ENCODE results near the gene ALG2.

The ALG2 gene, protein sequence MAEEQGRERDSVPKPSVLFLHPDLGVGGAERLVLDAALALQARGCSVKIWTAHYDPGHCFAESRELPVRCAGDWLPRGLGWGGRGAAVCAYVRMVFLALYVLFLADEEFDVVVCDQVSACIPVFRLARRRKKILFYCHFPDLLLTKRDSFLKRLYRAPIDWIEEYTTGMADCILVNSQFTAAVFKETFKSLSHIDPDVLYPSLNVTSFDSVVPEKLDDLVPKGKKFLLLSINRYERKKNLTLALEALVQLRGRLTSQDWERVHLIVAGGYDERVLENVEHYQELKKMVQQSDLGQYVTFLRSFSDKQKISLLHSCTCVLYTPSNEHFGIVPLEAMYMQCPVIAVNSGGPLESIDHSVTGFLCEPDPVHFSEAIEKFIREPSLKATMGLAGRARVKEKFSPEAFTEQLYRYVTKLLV

DNA sequence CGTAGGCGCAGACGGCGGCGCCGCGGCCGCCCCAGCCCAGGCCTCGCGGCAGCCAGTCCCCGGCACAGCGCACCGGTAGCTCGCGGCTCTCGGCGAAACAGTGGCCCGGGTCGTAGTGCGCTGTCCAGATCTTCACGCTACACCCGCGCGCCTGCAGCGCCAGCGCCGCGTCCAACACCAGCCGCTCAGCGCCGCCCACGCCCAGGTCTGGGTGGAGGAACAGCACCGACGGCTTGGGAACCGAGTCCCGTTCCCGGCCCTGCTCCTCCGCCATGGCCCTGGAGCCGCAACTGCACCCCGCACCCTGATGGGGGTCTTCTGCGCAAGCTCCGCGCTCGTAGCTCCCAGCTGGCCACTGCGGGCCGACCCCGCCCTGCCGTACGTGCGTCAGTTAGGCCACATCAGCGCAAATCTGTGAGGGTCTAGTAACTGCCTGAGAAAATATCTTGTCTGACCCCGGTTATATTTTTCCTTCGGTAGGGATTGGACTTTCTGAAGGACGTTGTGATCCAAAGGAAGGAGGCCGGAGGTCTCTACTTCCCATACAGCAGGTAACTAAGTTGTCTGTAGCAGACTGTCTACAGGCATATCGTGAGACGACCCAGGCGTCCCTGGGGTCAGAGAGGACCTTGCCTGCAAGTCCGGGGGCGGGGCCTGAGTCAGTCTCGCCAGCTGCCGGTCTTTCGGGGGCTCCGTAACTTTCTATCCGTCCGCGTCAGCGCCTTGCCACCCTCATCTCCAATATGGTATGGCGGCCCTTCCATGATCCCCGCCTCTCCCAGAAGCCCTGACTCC, at the start of gene ALG2, which contains the start of gene SEC61B:
Gene ALG2, minus strand, starts transcription at position 322 of the 795 bp plus-strand sequence. Its CDS starts 48 bp downstream, at position 274.
Gene SEC61B, plus strand, starts transcription at position 662 of the 795 bp plus-strand sequence. Its CDS starts 82 bp downstream, at position 744.
- peak; percentile 95 for DNase-seq

DNA sequence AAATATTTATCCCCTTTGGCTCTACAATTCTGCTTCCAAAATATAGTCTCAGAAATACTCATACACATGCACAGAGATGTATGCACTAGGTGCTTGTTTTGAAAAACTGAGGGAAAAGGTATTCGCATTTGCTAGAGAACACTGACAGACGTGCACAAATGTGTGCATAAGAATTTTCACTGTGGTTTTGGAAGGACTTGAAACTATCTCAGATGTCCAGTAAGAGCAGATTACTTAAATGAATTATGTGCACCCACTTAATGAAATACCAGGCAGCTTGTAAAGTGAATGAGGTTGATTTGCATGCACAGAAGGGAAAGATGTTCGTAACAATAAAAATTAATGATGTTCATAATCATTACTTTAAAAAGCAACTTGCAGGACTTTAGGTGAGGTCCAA, 48.7 kb upstream of the ALG2 start:
- DNase-seq = no peak

DNA sequence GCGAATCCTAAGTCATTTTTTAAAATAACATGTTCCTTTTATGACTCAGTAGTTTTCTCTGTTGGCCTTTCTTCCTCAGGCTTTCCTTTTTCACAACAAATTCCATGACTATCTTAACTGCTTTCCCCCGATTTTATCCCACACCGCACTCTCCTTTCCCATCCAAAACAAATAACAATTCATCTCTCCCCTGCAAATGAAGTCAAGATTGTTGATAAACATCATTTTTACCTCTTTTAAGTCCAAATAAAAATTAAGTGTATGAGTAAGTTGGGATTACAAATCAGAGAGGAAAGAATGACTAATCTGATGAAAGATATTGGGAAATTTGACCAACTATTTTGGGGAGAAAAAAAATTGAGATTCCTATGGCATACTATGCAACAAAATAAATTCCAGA, 47.7 kb upstream of the ALG2 start:
- DNase-seq = peak; percentile 86

DNA sequence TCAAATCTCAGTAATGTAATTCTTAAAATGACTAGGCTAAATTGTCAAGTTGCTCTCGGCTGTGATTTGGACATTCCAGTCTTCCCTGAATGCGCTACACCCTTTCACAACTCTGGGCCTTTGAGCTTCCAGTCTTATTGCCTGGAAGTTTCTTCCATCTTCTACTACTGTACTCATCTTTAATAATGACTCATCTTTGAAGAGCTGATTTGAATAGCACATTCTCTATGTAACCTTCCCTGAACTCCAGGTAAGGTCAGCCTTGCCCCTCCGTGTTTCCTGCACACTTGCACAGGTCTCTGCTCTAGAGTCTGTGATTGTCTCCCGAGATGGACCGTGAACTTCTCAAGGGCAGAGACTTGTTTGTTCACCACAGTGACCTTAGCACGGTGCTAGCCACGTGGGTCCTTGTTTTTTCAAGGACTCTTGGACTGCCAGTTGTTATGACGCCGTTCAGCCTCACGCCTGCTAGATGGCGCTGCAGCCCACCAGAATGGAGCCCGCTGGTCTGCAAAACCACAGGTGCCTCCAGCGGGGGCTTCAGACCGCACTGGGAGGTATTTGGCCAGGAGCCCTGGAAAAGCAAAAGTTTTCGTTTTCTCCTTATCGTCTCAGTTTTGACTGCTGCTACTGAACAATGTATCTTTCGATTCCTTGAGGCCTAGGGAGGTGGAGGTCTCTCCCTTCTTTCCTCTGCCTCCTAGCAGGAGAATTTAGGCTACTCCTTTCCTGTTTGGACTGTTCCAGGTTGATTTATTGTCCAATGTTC, 44.7 kb upstream of the ALG2 start:
- DNase-seq = peak; percentile 71

DNA sequence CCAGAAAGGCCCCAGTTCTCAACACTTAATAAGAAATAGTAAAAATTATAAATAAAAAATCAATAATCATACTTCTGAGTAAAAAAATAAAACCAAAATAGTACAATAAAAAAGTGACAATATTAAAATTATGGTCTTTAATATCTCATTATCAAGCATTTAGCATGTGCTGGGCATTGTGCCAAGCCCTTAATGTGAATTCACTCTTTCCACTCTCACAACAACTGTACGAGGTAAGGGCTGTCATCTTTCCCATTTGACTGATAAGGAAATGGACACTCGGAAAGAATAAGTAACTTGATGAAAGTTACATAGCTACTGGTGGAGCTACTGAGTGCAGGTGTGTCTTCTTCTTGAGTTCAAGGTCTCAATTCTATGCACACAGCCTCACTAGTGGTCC, 43.9 kb upstream of the ALG2 start:
- DNase-seq = no peak

DNA sequence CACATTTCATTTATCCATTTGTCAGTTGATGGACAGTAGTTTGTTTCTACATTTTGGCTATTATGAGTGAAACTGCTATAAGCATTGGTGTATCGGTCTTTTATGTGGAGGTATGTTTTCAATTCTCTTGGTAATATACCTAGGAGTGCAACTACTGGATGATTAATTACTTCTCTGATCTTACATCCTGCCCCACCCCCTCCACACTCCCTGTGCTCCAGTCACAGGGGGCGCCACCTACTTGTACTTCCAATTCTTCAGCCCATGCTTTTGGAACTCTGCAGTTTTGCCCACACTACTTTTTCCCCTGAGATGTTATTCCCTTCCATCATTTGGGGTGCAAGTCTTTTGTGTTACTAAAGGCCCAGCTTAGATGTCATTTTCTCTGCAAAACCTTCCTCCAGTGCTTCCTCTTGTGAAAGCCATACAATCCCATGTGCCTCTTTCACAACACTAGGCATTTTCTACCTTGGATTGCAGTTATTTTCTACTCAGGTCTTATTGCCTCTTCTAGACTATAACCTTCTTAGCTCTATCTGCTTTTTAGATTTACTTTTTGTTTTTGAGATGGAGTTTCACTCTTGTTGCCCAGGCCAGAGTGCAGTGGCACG, 42.4 kb upstream of the ALG2 start:
- DNase-seq = no peak

DNA sequence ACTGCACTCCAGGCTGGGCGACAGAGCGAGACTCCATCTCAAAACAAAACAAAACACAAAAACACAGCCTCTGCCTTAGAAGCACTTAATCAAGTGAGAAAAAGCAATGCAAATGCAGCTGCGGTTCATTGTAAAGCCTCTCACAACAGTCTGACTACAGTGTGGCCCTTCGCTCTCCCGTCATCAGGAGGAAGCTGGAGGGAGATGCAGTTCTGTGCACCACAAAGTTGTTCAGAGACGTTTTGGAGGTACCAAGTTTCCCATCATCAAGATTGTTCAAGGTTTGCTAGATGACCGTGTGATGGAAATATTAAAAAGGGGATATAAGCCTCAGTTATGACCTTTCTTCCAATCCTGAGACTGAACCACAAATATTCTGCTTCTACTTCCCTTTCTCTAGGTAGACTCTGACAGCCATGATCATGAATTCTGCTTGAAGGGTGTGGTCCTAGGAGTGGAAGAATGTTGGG, 41.2 kb upstream of the ALG2 start:
- no peak for DNase-seq

DNA sequence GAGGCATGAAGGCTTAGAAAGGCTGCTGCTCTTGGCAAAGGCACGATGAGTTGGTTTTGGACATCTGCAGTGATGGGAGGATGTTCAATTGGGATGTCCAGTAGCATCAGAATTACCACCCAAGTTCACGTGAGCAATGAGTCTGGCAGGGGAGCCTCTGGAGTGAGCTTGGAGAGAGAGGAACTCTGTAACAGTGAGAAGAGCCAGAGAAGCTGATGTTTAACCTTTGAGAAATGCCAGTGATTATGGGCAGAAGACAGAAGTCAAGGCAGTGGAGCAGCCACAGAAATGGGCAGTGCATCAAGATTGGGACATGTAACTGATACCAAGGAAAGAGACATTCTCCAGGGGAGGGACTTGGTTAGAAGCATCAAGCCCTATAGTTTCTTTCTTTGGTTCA, 40.2 kb upstream of the ALG2 start:
- no peak for DNase-seq

DNA sequence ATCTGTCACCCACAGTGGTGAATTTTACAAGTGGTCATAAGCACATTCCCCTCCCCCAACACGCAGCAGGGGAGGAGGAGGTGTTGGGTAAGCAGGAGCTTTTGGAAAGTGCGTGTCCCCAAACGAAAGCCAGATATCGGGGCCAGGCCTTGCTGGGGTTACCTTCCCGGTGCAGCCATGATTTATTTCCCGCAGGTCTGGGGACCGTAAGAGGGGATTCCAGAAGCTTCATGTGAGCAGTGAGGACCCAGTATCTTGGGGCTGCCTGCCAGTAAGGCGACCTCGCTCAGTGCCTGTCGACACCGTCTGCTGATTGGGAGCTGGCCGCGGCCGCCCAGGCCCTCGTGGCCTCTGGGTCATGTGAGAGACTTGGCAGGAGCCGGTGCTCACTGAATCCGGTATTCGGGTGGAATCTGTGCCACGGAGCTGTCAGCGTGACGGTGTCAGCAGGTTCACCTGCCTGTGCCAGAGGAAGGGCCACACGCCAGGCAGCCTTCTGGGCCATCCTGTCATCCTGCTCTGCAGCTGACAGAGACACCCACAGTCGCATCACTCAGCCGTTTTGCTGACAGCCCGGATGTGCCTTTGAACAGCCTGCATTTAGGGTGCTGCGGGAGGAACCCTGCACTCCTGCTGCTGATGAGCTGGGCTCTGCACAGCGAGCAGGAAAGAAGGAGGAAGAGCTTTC, 37.6 kb upstream of the ALG2 start:
- DNase-seq = no peak

DNA sequence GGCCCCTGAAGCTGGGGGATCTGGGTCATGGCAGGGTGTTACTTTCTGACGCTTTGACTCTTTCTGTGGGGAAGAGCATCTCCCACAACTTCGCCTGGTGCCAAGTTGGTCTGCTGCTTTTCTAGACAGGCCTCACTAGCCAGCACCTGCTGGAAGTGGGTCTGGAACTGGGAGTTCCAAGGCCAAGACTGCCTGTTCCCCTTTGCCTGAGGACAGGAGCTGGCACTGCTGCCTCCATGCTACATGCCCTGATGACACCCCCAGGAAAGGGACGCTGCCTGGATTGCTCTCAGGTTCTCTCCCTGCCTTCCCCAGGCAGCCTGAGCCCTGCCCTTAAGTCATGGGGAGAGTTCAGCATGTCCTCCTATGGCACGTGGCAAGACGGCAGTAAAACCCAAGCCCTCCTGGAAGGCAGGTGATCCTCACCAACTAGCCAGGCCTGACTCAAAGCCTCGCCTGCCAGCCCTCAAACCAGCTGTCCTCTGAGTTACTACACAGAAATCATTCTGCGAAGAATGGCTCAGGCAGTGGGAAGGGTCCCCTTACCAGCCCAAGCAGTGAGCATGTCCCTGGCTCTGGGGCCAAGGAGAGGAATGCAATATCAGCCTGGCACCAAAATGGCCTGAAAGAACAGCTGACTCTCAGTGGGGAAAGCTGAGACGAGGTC, 36.1 kb upstream of the ALG2 start:
- no peak for DNase-seq

DNA sequence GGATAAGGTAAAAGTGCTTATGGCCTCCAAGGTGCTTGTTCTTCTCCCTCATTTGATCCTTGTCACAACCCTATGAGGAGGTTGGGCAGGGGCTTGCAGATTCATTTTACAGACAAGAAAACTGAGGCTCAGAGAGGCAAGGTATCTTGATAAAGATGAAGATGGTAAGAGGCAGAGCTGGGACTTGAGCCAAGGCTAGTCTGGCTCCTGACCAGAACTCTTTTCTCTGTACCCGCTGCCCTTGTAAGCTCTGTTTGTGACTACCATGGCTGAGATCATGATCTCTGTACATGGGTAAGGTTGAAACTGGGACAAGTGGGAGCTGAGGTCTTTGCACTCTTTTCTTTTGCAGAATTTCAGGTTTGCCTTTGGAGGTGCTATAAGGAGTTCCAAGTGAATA, 33.9 kb upstream of the ALG2 start:
- DNase-seq = no peak

DNA sequence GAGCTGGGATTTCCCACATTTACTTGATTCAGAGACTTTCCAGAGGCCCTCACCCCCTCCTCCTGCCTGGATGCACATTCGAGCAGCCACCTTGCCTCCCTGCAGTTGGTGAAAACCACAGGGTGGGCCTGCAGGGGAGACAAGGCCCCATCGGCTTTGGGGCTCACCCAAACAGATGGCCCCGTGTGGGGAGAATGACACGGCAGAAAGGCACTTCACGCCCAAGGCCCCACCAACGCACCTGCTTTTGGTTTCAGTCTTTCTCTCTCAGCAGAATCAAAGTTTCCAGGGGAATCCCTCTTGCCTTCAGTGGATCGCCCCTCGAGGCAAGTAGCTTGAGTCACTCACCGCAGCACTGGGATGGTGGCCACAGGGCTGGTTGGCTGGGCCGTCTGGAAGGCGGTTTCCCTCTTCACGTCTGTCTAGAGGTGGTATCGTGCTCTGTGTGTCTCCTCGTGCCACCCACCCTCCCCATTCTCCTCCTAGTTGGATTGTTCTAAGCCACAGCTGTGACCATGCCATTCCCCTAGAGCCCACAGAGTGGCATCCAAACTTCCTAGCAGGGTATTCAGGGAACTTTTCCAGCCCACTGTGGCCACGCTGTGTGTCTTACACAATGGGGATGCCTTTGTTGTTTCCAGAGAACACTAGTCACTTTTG, 32.2 kb upstream of the ALG2 start:
- DNase-seq = no peak

DNA sequence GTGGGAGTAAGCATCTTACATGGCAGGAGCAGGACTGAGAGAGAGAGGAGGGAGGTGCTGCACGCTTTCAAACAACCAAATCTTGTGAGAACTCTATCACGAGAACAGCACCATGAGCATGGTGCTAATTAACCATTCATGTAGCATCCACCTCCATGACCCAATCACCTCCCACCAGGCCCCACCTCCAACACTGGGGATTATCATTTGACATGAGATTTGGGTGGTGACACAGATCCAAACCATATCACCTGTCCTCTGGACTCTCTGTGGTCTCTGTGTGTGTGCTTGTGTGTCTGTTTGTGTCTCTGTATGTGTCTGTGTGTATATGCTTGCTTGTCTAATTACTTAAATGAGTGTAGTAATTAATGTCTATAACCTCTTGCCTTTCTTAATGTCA, 31.4 kb upstream of the ALG2 start:
- DNase-seq = no peak

DNA sequence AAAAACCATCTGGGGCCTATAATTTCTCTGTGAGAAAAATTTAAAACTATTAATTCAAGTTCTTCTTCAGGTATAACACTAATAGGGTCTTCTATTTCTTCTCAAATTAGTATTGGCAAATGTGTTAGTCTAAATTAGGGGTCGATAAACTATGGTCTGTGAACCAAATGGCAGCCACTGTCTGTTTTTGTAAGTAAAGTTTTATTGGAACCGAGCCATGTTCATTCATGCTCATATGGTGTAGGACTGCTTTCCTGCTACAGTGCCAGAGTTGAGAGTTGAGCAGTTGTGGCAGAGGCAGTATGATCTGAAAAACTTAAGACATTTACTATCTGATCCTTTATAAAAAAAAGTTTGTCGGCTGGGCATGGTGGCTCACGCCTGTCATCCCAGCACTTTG, 29.4 kb upstream of the ALG2 start:
- DNase-seq = no peak

DNA sequence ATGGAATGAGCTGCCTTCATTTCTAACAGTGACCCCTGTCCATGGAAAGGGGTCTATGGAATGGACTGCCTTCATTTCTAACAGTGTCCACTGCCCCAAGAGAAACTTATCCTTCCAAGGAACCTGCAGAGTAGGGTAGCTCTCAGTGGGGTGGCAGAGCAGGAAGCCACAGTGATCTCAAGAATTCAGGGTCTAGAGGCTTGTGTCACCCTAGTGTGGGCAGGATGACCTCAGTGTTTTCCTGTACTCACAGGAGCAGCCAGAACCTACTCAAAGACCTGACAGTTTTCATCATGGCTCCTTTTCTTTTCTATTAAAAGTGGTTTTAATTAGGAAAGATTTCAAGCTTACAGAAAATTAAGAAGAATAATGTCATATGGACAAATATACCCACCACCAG, 27.9 kb upstream of the ALG2 start:
- DNase-seq = no peak

DNA sequence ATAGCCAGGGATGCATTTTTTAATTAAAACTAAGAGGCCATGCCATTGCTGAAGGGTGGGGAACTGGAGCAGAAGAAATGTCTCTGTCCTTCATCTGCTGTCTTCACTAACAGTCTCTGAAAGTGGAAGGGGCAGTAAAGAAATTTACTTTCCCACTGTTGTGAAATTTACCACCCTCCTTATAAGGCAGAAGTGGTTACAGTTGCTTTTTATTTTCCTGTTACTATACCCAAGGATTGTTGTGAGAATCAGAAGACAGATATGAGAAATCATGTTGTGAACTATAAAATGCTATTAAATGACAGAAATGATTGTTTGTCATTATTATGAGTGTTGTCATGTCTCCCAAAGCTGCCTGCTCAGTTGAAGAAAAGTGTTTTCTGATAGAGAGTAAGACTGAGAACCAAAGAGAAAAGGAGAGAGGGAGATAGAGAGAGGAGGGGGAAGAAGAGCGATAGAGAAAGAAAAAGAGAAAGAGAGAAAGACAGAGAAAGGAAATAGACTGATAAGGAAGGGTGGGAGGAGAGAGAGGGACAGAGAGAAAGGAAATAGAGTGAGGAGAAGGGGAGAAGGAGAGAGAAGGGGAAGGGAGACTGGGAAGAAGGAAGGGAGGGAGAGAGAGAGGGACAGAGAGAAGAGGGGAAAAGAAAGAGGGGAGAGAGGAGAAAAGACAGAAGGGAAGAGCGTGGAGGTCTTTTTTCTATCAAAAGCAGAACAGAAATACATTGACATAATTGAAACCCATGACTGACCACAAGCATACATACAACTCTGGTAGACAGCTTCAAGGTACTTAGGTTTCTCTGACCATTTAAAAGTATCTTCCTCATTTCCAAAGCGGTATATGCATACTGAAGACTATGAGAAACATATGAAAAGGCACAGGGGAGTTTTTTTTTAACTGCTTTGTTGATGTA, 22.9 kb upstream of the ALG2 start:
- DNase-seq = no peak

DNA sequence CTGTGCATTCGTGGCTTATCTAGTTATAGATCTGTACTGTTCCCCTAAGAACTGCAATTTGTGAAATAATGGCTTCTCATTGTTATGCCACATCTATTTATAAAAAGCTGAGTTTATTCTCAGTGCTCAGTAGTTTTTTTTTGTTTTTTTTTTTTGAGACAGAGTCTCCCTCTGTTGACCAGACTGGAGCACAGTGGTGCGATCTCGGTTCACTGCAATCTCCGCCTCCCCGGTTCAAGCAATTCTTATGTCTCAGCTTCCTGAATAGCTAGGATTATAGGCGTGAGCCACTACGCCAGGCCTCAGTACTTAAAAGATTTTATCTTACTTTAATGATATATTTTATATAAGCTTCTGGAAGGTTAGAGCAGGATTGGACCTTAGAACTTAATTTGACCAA, 19.4 kb upstream of the ALG2 start:
- DNase-seq = no peak

DNA sequence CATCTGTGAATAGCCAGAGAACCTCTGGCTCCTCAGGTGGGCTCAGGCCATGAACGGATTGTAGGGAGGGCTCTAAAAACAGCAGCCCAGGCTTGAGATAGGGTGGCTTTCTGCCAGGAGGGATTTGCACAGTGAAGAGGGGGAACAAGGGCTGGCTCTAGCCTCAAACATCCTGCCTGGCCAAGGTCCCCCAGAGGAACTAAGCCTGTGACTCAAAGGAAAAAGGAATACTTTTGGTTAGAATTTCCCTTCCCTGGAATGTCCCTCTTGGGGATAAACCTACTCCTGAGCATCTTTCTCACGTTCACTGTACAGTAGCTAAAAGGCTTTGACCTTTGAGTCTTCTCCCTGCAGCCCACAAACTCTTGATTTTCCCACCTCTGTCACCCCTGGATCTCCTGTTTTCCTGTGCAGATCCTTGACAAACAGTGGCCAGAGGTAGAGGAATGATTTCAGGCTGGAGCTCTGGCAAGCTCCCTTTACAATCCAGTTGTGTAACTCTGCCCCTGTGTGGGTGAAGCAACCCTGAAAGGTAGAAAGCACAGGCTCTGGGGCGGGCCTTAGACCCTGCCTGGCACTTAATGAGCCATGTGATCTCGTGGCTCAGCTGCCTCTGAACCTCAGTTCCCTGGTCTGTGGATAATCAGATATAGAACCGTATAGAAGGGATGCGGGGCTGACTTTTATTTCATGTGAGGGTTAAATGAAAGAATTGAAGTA, 17.8 kb upstream of the ALG2 start:
- DNase-seq = peak; percentile 89

DNA sequence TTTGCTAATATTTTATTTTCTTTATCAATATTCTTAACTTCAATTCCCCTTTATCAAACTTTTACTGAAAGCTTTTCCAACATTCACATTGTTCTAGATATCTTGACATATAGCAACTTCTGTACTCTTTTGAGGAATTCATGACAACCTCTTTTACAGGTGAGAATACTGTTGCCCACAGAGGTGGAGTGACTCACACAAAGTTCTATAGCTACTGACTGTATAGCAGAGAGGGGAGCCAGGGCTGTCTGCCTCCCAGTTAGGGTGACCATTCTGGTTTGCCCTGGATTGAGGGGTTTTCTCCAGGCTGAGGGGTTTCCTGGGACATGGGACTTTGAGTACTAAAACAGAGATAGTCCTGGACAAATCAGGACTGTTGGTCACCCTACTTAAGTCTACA, 16.6 kb upstream of the ALG2 start:
- no peak for DNase-seq

Measured in fibroblast of skin of right quadriceps (primary cell).